ENCODE data around the gene ARMC9.

Gene ARMC9

GRCh38 chr2:231383416-231384108, 185.1 kb downstream of the ARMC9 start:
- DNase-seq (ENCODE audit: low spot score) = no peak

- DNase-seq (ENCODE audit: low spot score) = no peak
Observed at GRCh38 chr2:231384109-231384435, 185.6 kb downstream of the ARMC9 start.

- DNase-seq (ENCODE audit: low spot score) = no peak
Observed at GRCh38 chr2:231384970-231385369, 186.5 kb downstream of the ARMC9 start.

GRCh38 chr2:231385429-231385828, 187.0 kb downstream of the ARMC9 start:
- DNase-seq (ENCODE audit: low spot score) = no peak

- peak; percentile 80 for DNase-seq (ENCODE audit: low spot score)
Observed at GRCh38 chr2:231386446-231386845, 188.0 kb downstream of the ARMC9 start.

- peak; percentile 56 for DNase-seq (ENCODE audit: low spot score)
Observed at GRCh38 chr2:231387904-231388724, 189.7 kb downstream of the ARMC9 start.

- DNase-seq (ENCODE audit: low spot score) = no peak
Observed at GRCh38 chr2:231388725-231389346, 190.4 kb downstream of the ARMC9 start.

GRCh38 chr2:231390667-231391066, 192.2 kb downstream of the ARMC9 start:
- DNase-seq (ENCODE audit: low spot score) = no peak

GRCh38 chr2:231391981-231392380, 193.6 kb downstream of the ARMC9 start:
- no peak for DNase-seq (ENCODE audit: low spot score)

- DNase-seq (ENCODE audit: low spot score) = no peak
Observed at GRCh38 chr2:231392431-231393148, 194.2 kb downstream of the ARMC9 start.

- no peak for DNase-seq (ENCODE audit: low spot score)
Observed at GRCh38 chr2:231393149-231394131, 195.0 kb downstream of the ARMC9 start.

- no peak for DNase-seq (ENCODE audit: low spot score)
Observed at GRCh38 chr2:231394211-231395141, 196.0 kb downstream of the ARMC9 start.

GRCh38 chr2:231395188-231396057, 197.0 kb downstream of the ARMC9 start, which contains the start of gene B3GNT7:
B3GNT7 (plus strand) TSS chr2:231395710; CDS start chr2:231395804, 94 bp downstream.
- peak; percentile 45 for DNase-seq (ENCODE audit: low spot score)

- no peak for DNase-seq (ENCODE audit: low spot score)
Observed at GRCh38 chr2:231396058-231396821, 197.8 kb downstream of the ARMC9 start.

GRCh38 chr2:231397011-231397927, 198.8 kb downstream of the ARMC9 start:
- no peak for DNase-seq (ENCODE audit: low spot score)

- DNase-seq (ENCODE audit: low spot score) = no peak
Observed at GRCh38 chr2:231397928-231398294, 199.5 kb downstream of the ARMC9 start.

GRCh38 chr2:231398585-231398984, 200.2 kb downstream of the ARMC9 start:
- DNase-seq (ENCODE audit: low spot score) = no peak

All from GM03348 (cell line).